M059J (cell line): ENCODE results near the gene GPER1. TPM values are rescaled to one million over a fixed set of nuclear protein-coding genes. Genes with fewer than 3 reads are reported as not detected.
"Not testable (repeated sequence)": the region's sequence is repeated elsewhere in the genome, so short reads cannot be mapped to it uniquely, and the experiment has no call there.

Source experiments
- DNase-seq: peaks from one replicate; pipeline ENCODE4 v3.0.0-alpha.2; 2012; ENCODE audit warnings: low read depth
- total RNA-seq: library from RNA; depleted of rRNA; stranded (reverse); fragments of >200 nt; shearing (Covaris generic); gene quantifications from 2 replicates; pipeline ENCODE4 v1.2.3, GENCODE V29; 2014

Gene GPER1
- total RNA-seq, 1 experiment from 2014 or later, result 0.22 TPM

DNA sequence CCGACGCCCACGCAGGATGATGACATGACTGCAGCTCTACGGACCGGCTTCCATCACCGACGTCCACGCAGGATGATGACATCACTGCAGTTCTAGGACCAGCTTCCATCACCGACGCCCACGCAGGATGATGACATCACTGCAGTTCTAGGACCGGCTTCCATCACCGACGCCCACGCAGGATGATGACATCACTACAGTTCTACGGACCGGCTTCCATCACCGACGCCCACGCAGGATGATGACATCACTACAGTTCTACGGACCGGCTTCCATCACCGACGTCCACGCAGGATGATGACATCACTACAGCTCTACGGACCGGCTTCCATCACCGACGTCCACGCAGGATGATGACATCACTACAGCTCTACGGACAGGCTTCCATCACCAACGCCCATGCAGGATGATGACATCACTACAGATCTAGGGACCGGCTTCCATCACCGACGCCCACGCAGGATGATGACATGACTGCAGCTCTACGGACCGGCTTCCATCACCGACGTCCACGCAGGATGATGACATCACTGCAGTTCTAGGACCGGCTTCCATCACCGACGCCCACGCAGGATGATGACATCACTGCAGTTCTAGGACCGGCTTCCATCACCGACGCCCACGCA, 28.6 kb downstream of the GPER1 start:
- not testable (repeated sequence) for DNase-seq

DNA sequence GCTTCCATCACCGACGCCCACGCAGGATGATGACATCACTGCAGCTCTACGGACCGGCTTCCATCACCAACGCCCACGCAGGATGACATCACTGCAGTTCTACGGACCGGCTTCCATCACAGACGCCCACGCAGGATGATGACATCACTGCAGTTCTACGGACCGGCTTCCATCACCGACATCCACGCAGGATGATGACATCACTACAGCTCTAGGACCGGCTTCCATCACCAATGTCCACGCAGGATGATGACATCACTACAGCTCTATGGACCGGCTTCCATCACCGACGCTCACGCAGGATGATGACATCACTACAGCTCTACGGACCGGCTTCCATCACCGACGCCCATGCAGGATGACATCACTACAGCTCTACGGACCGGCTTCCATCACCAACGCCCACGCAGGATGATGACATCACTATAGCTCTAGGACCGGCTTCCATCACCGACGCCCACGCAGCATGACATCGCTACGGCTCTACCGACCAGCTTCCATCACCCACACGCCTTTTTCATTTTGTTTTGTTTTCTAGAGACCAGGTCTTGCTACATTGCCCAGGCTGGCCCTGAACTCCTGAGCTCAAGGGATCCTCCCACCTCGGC, 29.5 kb downstream of the GPER1 start:
- no peak for DNase-seq

GRCh38 chr7:1119201-1119600, 31.3 kb downstream of the GPER1 start:
- no peak for DNase-seq

DNA sequence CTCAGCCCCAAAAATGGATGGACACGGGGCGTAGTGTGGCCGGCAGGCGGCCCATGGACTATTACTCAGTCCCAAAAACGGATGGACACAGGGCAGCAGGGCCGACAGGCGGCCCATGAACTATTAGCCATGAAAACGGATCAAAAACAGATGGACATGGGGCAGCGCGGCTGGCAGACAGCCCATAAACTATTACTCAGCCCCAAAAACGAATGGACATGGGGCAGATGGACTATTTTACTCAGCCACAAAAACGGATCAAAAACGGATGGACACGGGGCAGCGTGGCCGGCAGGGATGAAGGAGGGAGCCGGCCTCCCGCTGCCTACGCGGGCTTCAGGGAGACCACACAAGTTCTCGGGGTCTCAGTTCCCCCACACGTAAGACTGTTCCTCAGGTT, 32.9 kb downstream of the GPER1 start:
- DNase-seq, result no peak

DNA sequence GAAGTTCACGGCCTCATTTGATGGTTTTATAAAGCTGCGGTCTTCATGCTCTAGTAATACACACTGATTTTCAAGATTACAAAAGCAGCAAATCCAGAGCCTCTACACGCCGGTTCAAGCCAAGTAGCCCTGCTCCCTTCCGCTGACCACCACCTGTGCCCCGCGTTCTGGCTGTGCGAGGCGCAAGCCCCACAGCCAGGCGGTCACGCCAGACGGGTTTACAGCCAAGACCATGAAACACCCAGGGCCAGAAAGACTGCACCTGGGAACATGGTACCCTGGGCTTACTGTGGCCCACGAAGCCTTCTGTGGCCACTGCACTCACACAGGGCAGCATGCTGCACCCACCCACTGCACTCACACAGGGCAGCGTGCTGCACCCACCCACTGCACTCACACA, 33.6 kb downstream of the GPER1 start:
- no peak for DNase-seq

- DNase-seq, result no peak
Measured at GRCh38 chr7:1121886-1122831, 34.2 kb downstream of the GPER1 start.

DNA sequence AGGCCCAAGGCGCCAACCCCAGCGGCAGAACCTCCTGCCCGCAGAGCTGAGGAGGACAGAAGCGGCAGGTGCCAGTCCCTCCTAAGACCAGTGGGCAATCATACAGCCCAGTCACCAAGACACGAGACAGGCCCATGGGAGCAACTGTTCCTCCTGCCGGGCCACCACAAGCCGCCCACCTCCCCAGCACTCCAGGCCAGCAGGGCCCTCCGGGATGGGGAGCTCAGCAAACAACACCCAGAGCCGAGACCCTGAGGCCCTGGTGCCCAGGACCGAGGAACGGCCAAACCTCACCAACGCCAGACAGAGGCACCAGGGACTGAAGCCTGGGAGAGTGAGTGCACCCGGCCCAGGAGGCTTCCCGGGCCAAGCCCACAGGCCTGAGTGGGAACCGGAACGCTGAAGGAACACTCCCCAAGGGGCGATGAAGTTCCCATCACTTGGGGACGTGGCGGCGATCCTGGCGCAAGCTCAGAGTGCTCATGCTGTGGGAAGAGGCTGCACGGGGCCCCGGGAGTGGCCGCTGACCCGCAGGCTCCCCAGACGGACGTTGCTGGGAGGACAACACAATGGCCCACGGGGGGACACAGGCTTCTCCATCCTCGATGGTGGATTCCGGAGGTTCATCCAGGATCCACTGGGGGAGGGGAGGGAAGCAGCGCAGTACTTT, 35.1 kb downstream of the GPER1 start:
- no peak for DNase-seq

- no peak for DNase-seq
Measured at GRCh38 chr7:1123715-1124114, 35.8 kb downstream of the GPER1 start.

DNA sequence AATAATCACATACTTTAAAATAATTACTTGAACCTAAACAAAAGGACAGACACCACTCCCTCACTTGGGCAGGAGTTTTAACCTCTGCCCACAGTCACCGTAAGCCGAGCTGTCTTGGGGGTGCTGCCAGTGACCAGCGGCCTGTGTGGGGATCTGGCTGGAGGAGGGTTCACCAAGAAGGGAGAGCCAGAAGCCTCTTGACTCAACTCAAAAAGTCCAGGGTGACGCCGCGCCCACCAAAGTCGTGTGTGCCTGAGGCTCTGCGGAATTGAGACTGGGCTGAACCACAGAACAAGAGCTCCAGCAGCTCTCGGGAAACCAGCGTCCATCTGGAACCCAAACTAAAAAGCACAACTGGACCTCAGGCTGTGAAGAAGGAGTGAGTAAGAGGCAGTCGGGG, 36.3 kb downstream of the GPER1 start:
- DNase-seq, result no peak

- no peak for DNase-seq
Measured at GRCh38 chr7:1124816-1125602, 37.1 kb downstream of the GPER1 start.

DNA sequence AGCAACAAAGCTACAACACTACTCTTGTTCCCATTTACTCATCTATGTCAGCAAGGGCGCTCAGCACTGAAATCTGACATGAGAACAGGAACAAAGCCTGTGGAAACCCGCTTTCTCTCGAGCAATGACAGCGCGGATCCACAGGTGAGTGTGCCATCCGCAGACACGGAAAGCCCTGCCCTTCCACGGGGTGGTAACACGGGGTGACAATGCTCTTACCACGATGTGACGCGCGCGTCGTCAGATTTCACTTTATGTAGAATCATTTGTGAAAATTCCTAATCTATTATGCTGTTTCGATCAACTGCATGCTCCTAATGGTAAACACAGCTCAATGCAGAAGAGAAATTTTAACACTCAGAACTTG, 37.7 kb downstream of the GPER1 start:
- DNase-seq, result no peak

- DNase-seq, result no peak
Measured at GRCh38 chr7:1127001-1127400, 39.1 kb downstream of the GPER1 start.

DNA sequence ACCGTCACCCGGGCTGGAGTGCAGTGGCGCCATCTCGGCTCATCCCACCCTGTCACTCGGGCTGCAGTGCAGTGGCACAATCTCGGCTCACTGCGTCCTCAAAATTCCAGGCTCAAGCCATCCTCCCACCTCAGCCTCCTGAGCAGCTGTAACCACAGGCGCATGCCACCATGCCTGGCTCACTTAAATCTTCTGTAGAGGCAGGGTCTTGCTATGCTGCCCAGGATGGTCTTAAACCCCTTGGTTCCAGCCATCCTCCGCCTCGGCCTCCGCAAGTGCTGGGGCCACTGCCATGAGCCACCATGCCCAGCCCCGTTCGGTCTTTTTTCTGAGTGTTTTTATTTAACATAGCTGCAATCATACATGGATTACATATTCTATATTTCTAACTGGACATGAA, 41.5 kb downstream of the GPER1 start:
- DNase-seq, result no peak

DNA sequence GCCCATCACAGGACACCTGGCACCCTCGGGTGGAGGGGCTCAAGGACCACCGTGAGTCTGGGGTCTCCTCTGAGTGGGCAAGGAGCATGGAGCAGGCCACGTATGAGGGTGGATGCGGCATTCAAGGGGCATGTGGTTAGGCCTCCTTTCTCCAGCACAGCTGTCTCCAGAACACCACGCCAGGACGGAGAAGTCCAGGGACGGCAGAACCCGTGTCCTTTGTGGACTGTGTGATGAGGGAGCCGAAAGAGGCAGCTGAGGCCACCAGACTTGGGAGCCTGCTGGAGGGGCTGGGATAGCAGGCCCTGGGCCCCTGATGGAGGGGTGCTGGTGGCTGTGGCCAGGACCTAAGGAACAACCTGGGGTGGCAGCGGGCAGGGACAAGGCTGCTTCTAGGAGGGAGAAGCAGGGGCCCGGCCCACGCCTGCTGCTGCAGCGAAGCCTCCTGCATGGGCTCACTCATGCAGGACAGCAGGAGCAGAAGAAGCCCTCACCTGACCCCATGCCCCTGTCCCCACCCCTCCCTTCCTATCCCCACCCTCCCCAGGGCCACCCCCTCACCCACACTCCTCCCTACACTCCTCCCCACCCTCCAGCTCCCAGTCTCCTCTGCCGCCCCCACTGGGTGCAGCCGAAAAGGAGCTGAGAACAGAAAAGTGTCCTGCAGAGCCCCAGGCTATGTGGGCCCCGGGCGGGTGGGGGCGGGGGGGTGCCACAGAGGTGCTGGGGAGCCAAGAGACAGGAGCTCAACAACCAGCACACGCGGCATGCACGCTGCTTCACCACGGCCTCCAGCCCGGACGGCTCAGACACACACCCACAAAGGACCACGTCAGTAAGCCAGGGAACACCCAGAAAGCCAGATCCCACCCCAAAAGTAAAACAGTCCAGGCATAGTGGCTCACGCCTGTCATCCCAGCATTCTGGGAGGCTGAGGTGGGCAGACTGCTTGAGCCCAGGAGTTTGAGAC, 42.4 kb downstream of the GPER1 start:
- no peak for DNase-seq

DNA sequence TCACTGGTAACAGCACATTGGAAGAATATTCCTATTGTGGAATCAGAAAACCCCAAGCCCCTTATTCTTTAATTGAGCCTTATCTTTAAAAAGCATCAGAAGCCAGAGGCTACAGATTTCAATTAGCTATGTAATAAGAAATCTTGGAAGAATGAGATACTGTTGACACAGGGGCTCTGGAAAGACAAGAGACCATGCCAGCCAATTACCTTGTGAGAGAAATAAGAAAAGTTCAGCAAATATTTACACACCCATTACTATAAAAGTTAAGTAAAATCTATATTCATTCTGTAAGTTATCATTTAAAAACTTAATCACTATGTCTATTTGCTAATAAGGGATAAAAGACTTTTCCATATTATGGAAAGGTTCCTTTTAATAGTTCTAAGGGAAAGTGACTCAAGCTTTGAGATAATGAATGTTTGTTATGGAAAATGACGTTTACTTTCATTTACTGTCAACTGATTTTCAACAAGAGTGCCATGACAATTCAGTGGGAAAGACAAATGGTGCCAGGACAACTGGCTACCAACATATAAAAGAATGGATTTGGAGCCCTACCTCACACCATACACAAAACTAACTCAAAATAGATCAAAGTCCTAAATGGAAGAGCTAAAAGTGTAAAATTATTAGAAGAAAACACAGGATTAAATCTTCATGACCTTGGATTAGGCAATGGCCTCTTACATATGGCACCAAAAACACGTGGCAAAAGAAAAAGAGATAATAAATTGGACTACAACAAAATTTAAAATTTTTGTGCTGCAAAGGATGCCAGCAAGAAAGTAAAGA, 43.8 kb downstream of the GPER1 start:
- DNase-seq, result no peak

GRCh38 chr7:1134951-1135350, 47.0 kb downstream of the GPER1 start:
- no peak for DNase-seq

- DNase-seq, result peak; percentile 33
Measured at GRCh38 chr7:1136841-1137516, 49.1 kb downstream of the GPER1 start.

DNA sequence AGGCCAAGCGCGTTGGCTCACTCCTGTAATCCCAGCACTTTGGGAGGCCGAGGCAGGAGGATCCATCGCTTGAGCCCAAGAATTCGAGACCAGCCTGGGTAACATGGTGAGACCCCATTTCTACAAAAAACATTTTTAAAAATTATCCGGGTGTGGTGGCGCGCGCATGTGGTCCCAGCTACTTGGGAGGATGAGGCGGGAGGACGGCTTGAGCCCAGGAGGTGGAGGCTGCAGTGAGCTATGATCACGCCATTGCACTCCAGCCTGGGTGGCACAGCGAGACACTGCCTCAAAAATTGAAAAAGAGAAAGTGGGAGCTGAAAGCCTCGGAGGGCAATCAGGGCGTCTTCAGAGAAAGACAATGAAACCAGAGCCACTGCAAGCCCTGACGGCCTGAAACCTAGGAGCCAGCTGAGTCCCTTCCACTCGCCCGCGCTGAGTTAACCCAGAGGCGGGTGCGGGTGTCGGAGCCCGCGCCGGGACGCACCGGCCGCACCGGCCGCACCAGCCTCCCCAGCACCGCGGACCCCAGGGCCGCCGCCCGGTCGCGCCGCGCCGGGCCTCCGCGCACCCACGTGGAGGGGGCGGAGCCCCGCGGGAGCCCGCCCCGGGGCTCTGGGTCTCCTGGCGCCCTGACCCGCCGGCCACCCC, 49.7 kb downstream of the GPER1 start:
- DNase-seq, result peak; percentile 33
